Neural progenitor cell (in vitro differentiated cells): Measurements from ENCODE around the gene HELQ.

Source experiments
- EZH2 ChIP-seq: fragments of 200-600 bp; sonication (generic); IDR thresholded peaks from 2 replicates; pipeline ENCODE4 v1.6.1; 2017; ENCODE audit warnings: antibody characterized with exemption, mild to moderate bottlenecking, moderate library complexity
- EZH2phosphoT487 ChIP-seq: fragments of 200-600 bp; sonication (generic); IDR thresholded peaks from 2 replicates; pipeline ENCODE4 v1.6.1; 2017; ENCODE audit warnings: antibody characterized with exemption
- TF ChIP-seq, protein P1 (sequence below): fragments of 200-600 bp; sonication (generic); IDR thresholded peaks from 2 replicates; pipeline ENCODE4 v1.5.1; 2017; ENCODE audit warnings: antibody characterized with exemption, mild to moderate bottlenecking

GRCh38 chr4:83473423-83473822, 17.8 kb upstream of the HELQ start:
- TF ChIP-seq, protein P1, sequence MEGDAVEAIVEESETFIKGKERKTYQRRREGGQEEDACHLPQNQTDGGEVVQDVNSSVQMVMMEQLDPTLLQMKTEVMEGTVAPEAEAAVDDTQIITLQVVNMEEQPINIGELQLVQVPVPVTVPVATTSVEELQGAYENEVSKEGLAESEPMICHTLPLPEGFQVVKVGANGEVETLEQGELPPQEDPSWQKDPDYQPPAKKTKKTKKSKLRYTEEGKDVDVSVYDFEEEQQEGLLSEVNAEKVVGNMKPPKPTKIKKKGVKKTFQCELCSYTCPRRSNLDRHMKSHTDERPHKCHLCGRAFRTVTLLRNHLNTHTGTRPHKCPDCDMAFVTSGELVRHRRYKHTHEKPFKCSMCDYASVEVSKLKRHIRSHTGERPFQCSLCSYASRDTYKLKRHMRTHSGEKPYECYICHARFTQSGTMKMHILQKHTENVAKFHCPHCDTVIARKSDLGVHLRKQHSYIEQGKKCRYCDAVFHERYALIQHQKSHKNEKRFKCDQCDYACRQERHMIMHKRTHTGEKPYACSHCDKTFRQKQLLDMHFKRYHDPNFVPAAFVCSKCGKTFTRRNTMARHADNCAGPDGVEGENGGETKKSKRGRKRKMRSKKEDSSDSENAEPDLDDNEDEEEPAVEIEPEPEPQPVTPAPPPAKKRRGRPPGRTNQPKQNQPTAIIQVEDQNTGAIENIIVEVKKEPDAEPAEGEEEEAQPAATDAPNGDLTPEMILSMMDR, result no peak
- TF ChIP-seq EZH2 (no peak), EZH2phosphoT487 (no peak)
